Chondrocyte (in vitro differentiated cells): ENCODE results near the gene C2orf92. TPM values are rescaled to one million over a fixed set of nuclear protein-coding genes. Genes with fewer than 3 reads are reported as not detected.

Experiments
- DNase-seq: peaks from one replicate; pipeline ENCODE4 v3.0.0; 2021; ENCODE audit warnings: mixed read lengths, low spot score
- H3K27ac Mint-ChIP-seq: one replicate; pipeline ENCODE4 v1.8.0; 2021; ENCODE audit warnings: mild to moderate bottlenecking, moderate library complexity, mixed read lengths; ENCODE audit not compliant: unreplicated experiment
- H3K27me3 Mint-ChIP-seq: 2 replicates; pipeline ENCODE4 v1.8.0; 2021; ENCODE audit warnings: low read depth, mixed read lengths
- H3K36me3 Mint-ChIP-seq: 2 replicates; pipeline ENCODE4 v1.8.0; 2021; ENCODE audit warnings: low read depth, mixed read lengths
- H3K4me1 Mint-ChIP-seq: 2 replicates; pipeline ENCODE4 v1.8.0; 2021; ENCODE audit warnings: low read depth, mild to moderate bottlenecking, mixed read lengths
- H3K4me3 Mint-ChIP-seq: one replicate; pipeline ENCODE4 v1.8.0; 2021; ENCODE audit warnings: mild to moderate bottlenecking, moderate library complexity, mixed read lengths; ENCODE audit not compliant: unreplicated experiment
- H3K9me3 Mint-ChIP-seq: 2 replicates; pipeline ENCODE4 v1.8.0; 2021; ENCODE audit warnings: low read depth, mixed read lengths
- CTCF ChIP-seq: fragments of 200-600 bp; sonication (generic); IDR thresholded peaks from 2 replicates; pipeline ENCODE4 v1.5.0; 2021; ENCODE audit warnings: antibody characterized with exemption, mild to moderate bottlenecking, moderate library complexity
- total RNA-seq: library from RNA; stranded (reverse); gene quantifications from 3 replicates; pipeline ENCODE4 v1.2.1, GENCODE V29; 2021

C2orf92 gene
- total RNA-seq, 1 donor from 2014 or later = 8.8 TPM

- no peak for DNase-seq
- no peak overlapping the region for H3K4me3 Mint-ChIP-seq
- no peaks in the 10 kb centered on the region for H3K9me3 Mint-ChIP-seq
- no peak overlapping the region for H3K27ac Mint-ChIP-seq
- H3K4me1 Mint-ChIP-seq = peaks cover 2% of the 10 kb centered on the region
- H3K36me3 Mint-ChIP-seq = peaks cover 16% of the 10 kb centered on the region
- TF ChIP-seq CTCF = no peak
- H3K27me3 Mint-ChIP-seq = no peaks in the 10 kb centered on the region
These were observed 72.9 kb downstream of the C2orf92 start for GRCh38 chr2:97742381-97742847.

- DNase-seq = no peak
- Mint-ChIP-seq H3K27ac (no peak overlapping the region), H3K4me1 (peaks cover 3% of the 10 kb centered on the region), H3K9me3 (no peaks in the 10 kb centered on the region), H3K36me3 (peaks cover 17% of the 10 kb centered on the region), H3K4me3 (no peak overlapping the region), H3K27me3 (no peaks in the 10 kb centered on the region)
- no peak for TF ChIP-seq CTCF
These were observed 74.4 kb downstream of the C2orf92 start for GRCh38 chr2:97743913-97744312.

- H3K36me3 Mint-ChIP-seq = peaks cover 17% of the 10 kb centered on the region
- no peak overlapping the region for H3K27ac Mint-ChIP-seq
- H3K4me1 Mint-ChIP-seq = peaks cover 3% of the 10 kb centered on the region
- no peak for TF ChIP-seq CTCF
- H3K4me3 Mint-ChIP-seq = no peak overlapping the region
- DNase-seq = no peak
- no peaks in the 10 kb centered on the region for H3K27me3 Mint-ChIP-seq
- no peaks in the 10 kb centered on the region for H3K9me3 Mint-ChIP-seq
These were observed 76.1 kb downstream of the C2orf92 start for GRCh38 chr2:97745474-97746174.

- Mint-ChIP-seq H3K9me3 (no peaks in the 10 kb centered on the region), H3K27ac (no peak overlapping the region), H3K27me3 (no peaks in the 10 kb centered on the region), H3K4me3 (no peak overlapping the region), H3K36me3 (peaks cover 22% of the 10 kb centered on the region), H3K4me1 (peaks cover 12% of the 10 kb centered on the region)
- TF ChIP-seq CTCF = no peak
- DNase-seq = no peak
These were observed 77.8 kb downstream of the C2orf92 start for GRCh38 chr2:97747285-97747684.

- Mint-ChIP-seq H3K9me3 (no peaks in the 10 kb centered on the region), H3K36me3 (peaks cover 22% of the 10 kb centered on the region), H3K27ac (no peak overlapping the region), H3K4me3 (no peak overlapping the region), H3K4me1 (peaks cover 12% of the 10 kb centered on the region), H3K27me3 (no peaks in the 10 kb centered on the region)
- no peak for TF ChIP-seq CTCF
- no peak for DNase-seq
These were observed 78.2 kb downstream of the C2orf92 start for GRCh38 chr2:97747716-97748115.
